Osteocyte (in vitro differentiated cells): ENCODE measurements around the gene PCDHA3. TPM values are rescaled to one million over a fixed set of nuclear protein-coding genes. Genes with fewer than 3 reads are reported as not detected.
"Not testable (repeated sequence)": the region's sequence is repeated elsewhere in the genome, so short reads cannot be mapped to it uniquely, and the experiment has no call there.

ENCODE experiments used
- DNase-seq: peaks from one replicate; pipeline ENCODE4 v3.0.0; 2021; ENCODE audit warnings: mixed read lengths; ENCODE audit not compliant: unreplicated experiment; ENCODE audit errors: extremely low spot score
- H3K27ac Mint-ChIP-seq: one replicate; pipeline ENCODE4 v1.8.0; 2021; ENCODE audit warnings: mild to moderate bottlenecking, mixed read lengths; ENCODE audit not compliant: unreplicated experiment
- H3K27me3 Mint-ChIP-seq: one replicate; pipeline ENCODE4 v1.8.0; 2021; ENCODE audit warnings: mixed read lengths; ENCODE audit not compliant: unreplicated experiment
- H3K36me3 Mint-ChIP-seq: one replicate; pipeline ENCODE4 v1.8.0; 2021; ENCODE audit warnings: mixed read lengths; ENCODE audit not compliant: unreplicated experiment
- H3K4me1 Mint-ChIP-seq: one replicate; pipeline ENCODE4 v1.8.0; 2021; ENCODE audit warnings: mixed read lengths; ENCODE audit not compliant: unreplicated experiment
- H3K4me3 Mint-ChIP-seq: one replicate; pipeline ENCODE4 v1.8.0; 2021; ENCODE audit warnings: mild to moderate bottlenecking, moderate library complexity, mixed read lengths; ENCODE audit not compliant: unreplicated experiment
- H3K9me3 Mint-ChIP-seq: one replicate; pipeline ENCODE4 v1.8.0; 2021; ENCODE audit warnings: mixed read lengths; ENCODE audit not compliant: unreplicated experiment
- CTCF ChIP-seq: fragments of 200-600 bp; sonication (generic); IDR thresholded peaks from 2 replicates; pipeline ENCODE4 v1.5.0; 2021; ENCODE audit warnings: antibody characterized with exemption, mild to moderate bottlenecking, moderate library complexity
- total RNA-seq: library from RNA; stranded (reverse); gene quantifications from 2 replicates; pipeline ENCODE4 v1.2.1, GENCODE V29; 2021

The PCDHA3 gene
- total RNA-seq, 1 donor from 2014 or later, result 0.19 TPM

GRCh38 chr5:140827704-140828361, 27.0 kb downstream of the PCDHA3 start, which contains the start of gene PCDHA6:
Gene PCDHA6, plus strand, starts transcription at chr5:140827960. Its CDS starts 132 bp downstream, at chr5:140828092.
- Mint-ChIP-seq H3K4me1 (peaks cover 14% of the 10 kb centered on the region), H3K27ac (peak within 1 kb of the TSS; percentile 89), H3K9me3 (peaks cover 11% of the 10 kb centered on the region), H3K27me3 (no peaks in the 10 kb centered on the region), H3K36me3 (peaks cover 21% of the 10 kb centered on the region), H3K4me3 (peak within 1 kb of the TSS; percentile 87)
- no peak for DNase-seq
- peak; percentile 63 for TF ChIP-seq CTCF

DNA sequence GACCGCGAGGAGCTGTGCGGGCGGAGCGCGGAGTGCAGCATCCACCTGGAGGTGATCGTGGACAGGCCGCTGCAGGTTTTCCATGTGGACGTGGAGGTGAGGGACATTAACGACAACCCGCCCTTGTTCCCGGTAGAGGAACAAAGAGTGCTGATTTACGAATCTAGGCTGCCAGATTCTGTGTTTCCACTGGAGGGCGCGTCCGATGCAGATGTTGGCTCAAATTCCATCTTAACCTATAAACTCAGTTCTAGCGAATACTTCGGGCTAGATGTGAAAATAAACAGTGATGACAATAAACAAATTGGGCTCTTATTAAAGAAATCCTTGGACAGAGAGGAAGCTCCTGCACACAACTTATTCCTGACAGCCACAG, 27.5 kb downstream of the PCDHA3 start:
- H3K27ac Mint-ChIP-seq, result peak overlapping the region; percentile 89
- H3K4me1 Mint-ChIP-seq, result peaks cover 14% of the 10 kb centered on the region
- TF ChIP-seq CTCF, result peak; percentile 52
- no peak for DNase-seq
- peaks cover 24% of the 10 kb centered on the region for H3K36me3 Mint-ChIP-seq
- H3K4me3 Mint-ChIP-seq, result peak overlapping the region; percentile 87
- H3K9me3 Mint-ChIP-seq, result peaks cover 14% of the 10 kb centered on the region
- H3K27me3 Mint-ChIP-seq, result no peaks in the 10 kb centered on the region

GRCh38 chr5:140829511-140830501, 28.9 kb downstream of the PCDHA3 start:
- not testable (repeated sequence) for DNase-seq, H3K27me3 Mint-ChIP-seq, H3K27ac Mint-ChIP-seq, H3K4me3 Mint-ChIP-seq
- Mint-ChIP-seq H3K4me1 (peaks cover 14% of the 10 kb centered on the region), H3K9me3 (peaks cover 20% of the 10 kb centered on the region), H3K36me3 (peaks cover 27% of the 10 kb centered on the region)

- no peak within 1 kb of the TSS for H3K27ac Mint-ChIP-seq
- no peaks in the 10 kb centered on the region for H3K27me3 Mint-ChIP-seq
- H3K9me3 Mint-ChIP-seq, result peaks cover 20% of the 10 kb centered on the region
- H3K4me3 Mint-ChIP-seq, result no peak within 1 kb of the TSS
- H3K4me1 Mint-ChIP-seq, result peaks cover 6% of the 10 kb centered on the region
- peaks cover 22% of the 10 kb centered on the region for H3K36me3 Mint-ChIP-seq
- no peak for DNase-seq
- TF ChIP-seq CTCF, result no peak
Observed at GRCh38 chr5:140833993-140834392, 33.1 kb downstream of the PCDHA3 start, which contains the start of gene PCDHA7. Gene PCDHA7, plus strand, starts transcription at chr5:140834269. Its CDS starts 115 bp downstream, at chr5:140834384.

DNA sequence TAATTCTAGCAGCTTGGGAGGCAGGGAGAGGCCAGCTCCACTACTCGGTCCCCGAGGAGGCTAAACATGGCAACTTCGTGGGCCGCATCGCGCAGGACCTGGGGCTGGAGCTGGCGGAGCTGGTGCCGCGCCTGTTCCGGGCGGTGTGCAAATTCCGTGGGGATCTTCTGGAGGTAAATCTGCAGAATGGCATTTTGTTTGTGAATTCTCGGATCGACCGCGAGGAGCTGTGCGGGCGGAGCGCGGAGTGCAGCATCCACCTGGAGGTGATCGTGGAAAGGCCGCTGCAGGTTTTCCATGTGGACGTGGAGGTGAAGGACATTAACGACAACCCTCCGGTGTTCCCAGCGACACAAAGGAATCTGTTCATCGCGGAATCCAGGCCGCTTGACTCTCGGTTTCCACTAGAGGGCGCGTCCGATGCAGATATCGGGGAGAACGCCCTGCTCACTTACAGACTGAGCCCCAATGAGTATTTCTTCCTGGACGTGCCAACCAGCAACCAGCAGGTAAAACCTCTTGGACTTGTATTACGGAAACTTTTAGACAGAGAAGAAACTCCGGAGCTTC, 33.7 kb downstream of the PCDHA3 start:
- not testable (repeated sequence) for H3K27me3 Mint-ChIP-seq, DNase-seq, H3K27ac Mint-ChIP-seq, H3K4me1 Mint-ChIP-seq, H3K4me3 Mint-ChIP-seq
- Mint-ChIP-seq H3K9me3 (peaks cover 20% of the 10 kb centered on the region), H3K36me3 (peaks cover 22% of the 10 kb centered on the region)
